Measurements from ENCODE around the gene EFCAB12. TPM values are rescaled to one million over a fixed set of nuclear protein-coding genes. Genes with fewer than 3 reads are reported as not detected.

The EFCAB12 gene
- polyA plus RNA-seq, 2 of the 4 experiments (the other 2 are of a cell fraction), result 0.62 to 1.1 TPM

GRCh38 chr3:129421236-129421883 lies 7.1 kb downstream of the EFCAB12 start (continued):
- TF ChIP-seq BCL3 (IDR thresholded peaks at IDR 0.05) (no peak), USF2 (IDR thresholded peaks at IDR 0.05) (no peak), NFE2L2 (conservative IDR thresholded peaks at IDR 0.05; ENCODE audit: low read length) (no peak), CBX2 (IDR thresholded peaks at IDR 0.05; ENCODE audit: borderline replicate concordance, low read depth) (no peak), TP53 (CRISPR knock-in tag; IDR thresholded peaks at IDR 0.05) (no peak), FOSB (CRISPR knock-in tag; IDR thresholded peaks at IDR 0.05) (no peak)

- peaks cover 39% of the 10 kb centered on the region for H3K4me1 ChIP-seq
- ATAC-seq, result no peak
- H3K9me3 ChIP-seq, result no peaks in the 10 kb centered on the region
- no peak for DNase-seq (ENCODE audit: low read depth in 1 of 2, low spot score in 1 of 2)
- CTCF ChIA-PET, result interaction anchor here (2.6 kb wide), 1 partner anchor 35 kb away, joined by 13 read pairs; no protein-coding TSS in a partner anchor
- H3K4me2 ChIP-seq, result no peak overlapping the region
- peak overlapping the region in 1 of 2 experiments; percentile 18; a peak in 1 of 6 replicates for H3K27ac ChIP-seq
- H3K4me3 ChIP-seq, result no peak overlapping the region
- no peak for FAIRE-seq
- WGBS (ENCODE audit: missing lambda C conversion rate), result 87% methylated on average over 4 of the region's 4 CpGs
- TF ChIP-seq REST (IDR thresholded peaks at IDR 0.05), result no peak
- no peak for TF ChIP-seq HOXB5 (CRISPR knock-in tag; IDR thresholded peaks at IDR 0.05)
- TF ChIP-seq ZSCAN20 (CRISPR knock-in tag; IDR thresholded peaks at IDR 0.05), result no peak
- TF ChIP-seq PHF8 (IDR thresholded peaks at IDR 0.05; ENCODE audit: borderline replicate concordance, low read depth), result no peak
- TF ChIP-seq HOXB13 (CRISPR knock-in tag; IDR thresholded peaks at IDR 0.05; ENCODE audit: low read depth), result no peak
- TF ChIP-seq BHLHE40 (IDR thresholded peaks at IDR 0.05; ENCODE audit: low read depth, low read length), result no peak
- no peak for TF ChIP-seq FOSB (CRISPR knock-in tag; IDR thresholded peaks at IDR 0.05)
- no peak for TF ChIP-seq NFE2L2 (conservative IDR thresholded peaks at IDR 0.05; ENCODE audit: low read length)
- TF ChIP-seq ZNF302 (CRISPR knock-in tag; IDR thresholded peaks at IDR 0.05), result no peak
- TF ChIP-seq RCOR1 (IDR thresholded peaks at IDR 0.05; ENCODE audit: low read depth, low read length), result no peak
- TF ChIP-seq ELK1 (IDR thresholded peaks at IDR 0.05; ENCODE audit: low read depth, low read length), result no peak
- POLR2A ChIA-PET, result no interaction called here
These were observed 9.0 kb downstream of the EFCAB12 start for GRCh38 chr3:129419476-129419875.

All from A549 (cell line).